PFSK-1 (cell line): ENCODE results near the gene C21orf58.

Experiments
- POLR2AphosphoS5 ChIP-seq: IDR thresholded peaks from 2 replicates; pipeline ENCODE4 v1.6.1; 2012; ENCODE audit warnings: low read depth, mild to moderate bottlenecking, control low read depth, low read length, moderate library complexity
- REST ChIP-seq, 2 experiments: IDR thresholded peaks; 2 replicates each; pipeline versions ENCODE4 v1.6.1 to v1.8.0; 2011 to 2012; ENCODE audit warnings: low read depth in 2 of 2, low read length in 2 of 2, control low read depth in 1 of 2, inconsistent platforms in 1 of 2, mild to moderate bottlenecking in 1 of 2, moderate library complexity in 1 of 2; ENCODE audit not compliant: insufficient read depth in 1 of 2
- TAF1 ChIP-seq: IDR thresholded peaks from 2 replicates; pipeline ENCODE4 v1.6.1; 2012; ENCODE audit warnings: low read length, control low read depth, borderline replicate concordance; ENCODE audit not compliant: insufficient read depth

- peak; percentile 42; the same call in 1 of the 2 replicates for TF ChIP-seq POLR2AphosphoS5
- no peak for TF ChIP-seq REST (IDR thresholded peaks at IDR 0.05; ENCODE audit: insufficient read depth in 1 of 2, low read depth in 2 of 2, low read length in 2 of 2)
- no peak for TF ChIP-seq TAF1
These were observed 1.1 kb downstream of the C21orf58 start for GRCh38 chr21:46322351-46323226.
